ENCODE results near the gene SNX27. TPM values are rescaled to one million over a fixed set of nuclear protein-coding genes. Genes with fewer than 3 reads are reported as not detected.

The SNX27 gene
- total RNA-seq, 1 experiment from 2014 or later = 28.5 TPM

GRCh38 chr1:151737479-151737878, 125.6 kb downstream of the SNX27 start:
- Histone ChIP-seq H3K27ac (no peak overlapping the region), H3K9me3 (replicated peaks) (peaks cover 4% of the 10 kb centered on the region; the same call in 1 of the 2 replicates), H3K4me1 (replicated peaks) (no peaks in the 10 kb centered on the region), H3K4me3 (no peak overlapping the region), H3K27me3 (replicated peaks) (no peaks in the 10 kb centered on the region), H3K36me3 (no peaks in the 10 kb centered on the region)
- DNase-seq (ENCODE audit: low read depth in 1 of 2, low spot score in 2 of 2) = no peak

- Histone ChIP-seq H3K27me3 (replicated peaks) (peaks cover 10% of the 10 kb centered on the region; the same call in 1 of the 2 replicates), H3K9me3 (replicated peaks) (peaks cover 4% of the 10 kb centered on the region; the same call in 1 of the 2 replicates), H3K27ac (no peak overlapping the region), H3K4me1 (replicated peaks) (no peaks in the 10 kb centered on the region), H3K4me3 (no peak overlapping the region), H3K36me3 (no peaks in the 10 kb centered on the region)
- DNase-seq (ENCODE audit: low read depth in 1 of 2, low spot score in 2 of 2) = no peak
Observed at GRCh38 chr1:151739590-151740355, 127.9 kb downstream of the SNX27 start.

- Histone ChIP-seq H3K9me3 (replicated peaks) (peaks cover 4% of the 10 kb centered on the region; the same call in 1 of the 2 replicates), H3K4me1 (replicated peaks) (no peaks in the 10 kb centered on the region), H3K4me3 (no peak overlapping the region), H3K27me3 (replicated peaks) (peaks cover 10% of the 10 kb centered on the region; the same call in 1 of the 2 replicates), H3K27ac (no peak overlapping the region), H3K36me3 (no peaks in the 10 kb centered on the region)
- DNase-seq (ENCODE audit: low read depth in 1 of 2, low spot score in 2 of 2) = no peak
Observed at GRCh38 chr1:151741516-151741915, 129.7 kb downstream of the SNX27 start.

Other genes starting within 250 kb of the SNX27 start
- 21.6 and 31.1 TPM in 2 replicates for gene SELENBP1, start 239.3 kb upstream of the SNX27 start, total RNA-seq (2014; rRNA removed; shearing (Covaris generic))
- 559 and 717 TPM in 2 replicates for gene PSMB4, start 212.5 kb upstream of the SNX27 start, total RNA-seq (2014; rRNA removed; shearing (Covaris generic))
- 14.5 and 34.0 TPM in 2 replicates for gene POGZ, start 152.6 kb upstream of the SNX27 start, total RNA-seq (2014; rRNA removed; shearing (Covaris generic))
- gene CGN, start 100.7 kb upstream of the SNX27 start, total RNA-seq (2014; rRNA removed; shearing (Covaris generic)) = 0.26 and 1.2 TPM in 2 replicates
- gene TUFT1, start 71.7 kb upstream of the SNX27 start, total RNA-seq (2014; rRNA removed; shearing (Covaris generic)) = 36.9 and 46.0 TPM in 2 replicates
- gene CELF3, start 104.8 kb downstream of the SNX27 start, total RNA-seq (2014; rRNA removed; shearing (Covaris generic)) = not detected in 2 replicates
- not detected in 2 replicates for gene RIIAD1, start 109.5 kb downstream of the SNX27 start, total RNA-seq (2014; rRNA removed; shearing (Covaris generic))
- gene MRPL9, start 151.4 kb downstream of the SNX27 start, total RNA-seq (2014; rRNA removed; shearing (Covaris generic)) = 171 and 279 TPM in 2 replicates
- 0.94 and 4.0 TPM in 2 replicates for gene TDRKH, start 178.4 kb downstream of the SNX27 start, total RNA-seq (2014; rRNA removed; shearing (Covaris generic))
- not detected in 2 replicates for gene LINGO4, start 193.4 kb downstream of the SNX27 start, total RNA-seq (2014; rRNA removed; shearing (Covaris generic))
- not detected in 2 replicates for gene RORC, start 219.8 kb downstream of the SNX27 start, total RNA-seq (2014; rRNA removed; shearing (Covaris generic))
- gene C2CD4D, start 227.8 kb downstream of the SNX27 start, total RNA-seq (2014; rRNA removed; shearing (Covaris generic)) = not detected in 2 replicates
- not detected in 2 replicates for gene THEM5, start 241.7 kb downstream of the SNX27 start, total RNA-seq (2014; rRNA removed; shearing (Covaris generic))

All from SJSA1 (cell line).